IMR-90 (cell line): ENCODE data around the gene NXPH4. TPM values are rescaled to one million over a fixed set of nuclear protein-coding genes. Genes with fewer than 3 reads are reported as not detected.

Experiments used
- ATAC-seq: fragments of 200-7000 bp; cut with Tn5 transposase; 2 replicates; pipeline ENCODE4 v1.9.1; 2020; ENCODE audit warnings: low read depth, mild to moderate bottlenecking, moderate library complexity
- BruUV-seq: library from RNA; stranded (reverse); fragments of 400-500 nt; replicated peaks from 2 replicates; lab custom pipeline; 2021; lab: Mats Ljungman, UMichigan
- CTCF ChIA-PET: fragments of 300-600 bp; formaldehyde crosslinking; extraction: SDS; loops from one replicate; lab custom pipeline; 2021; ENCODE audit warnings: antibody characterized with exemption; lab: Yijun Ruan, JAX
- POLR2A ChIA-PET: fragments of 300-600 bp; sonication (Branson Sonifier 250); formaldehyde crosslinking; loops from one replicate; lab custom pipeline; 2022; ENCODE audit warnings: antibody characterized with exemption; ENCODE audit not compliant: unreplicated experiment; lab: Charles Lee
- DNase-seq: peaks from one replicate; pipeline ENCODE4 v3.0.0; 2013
- H2AFZ ChIP-seq: replicated peaks from 2 replicates; pipeline ENCODE3; 2013; ENCODE audit warnings: low read length, mild to moderate bottlenecking; ENCODE audit not compliant: poor library complexity
- H2AK5ac ChIP-seq: 2 replicates; pipeline ENCODE4 v1.6.1; 2013; ENCODE audit warnings: low read depth, low read length, inconsistent platforms
- H2AK9ac ChIP-seq: replicated peaks from 2 replicates; pipeline ENCODE3; 2013; ENCODE audit warnings: mild to moderate bottlenecking, low read depth, low read length, moderate library complexity; ENCODE audit not compliant: poor library complexity
- H2BK120ac ChIP-seq: 2 replicates; pipeline ENCODE4 v1.6.1; 2013; ENCODE audit warnings: low read depth, low read length, inconsistent platforms
- H2BK15ac ChIP-seq: 3 replicates; pipeline ENCODE4 v1.6.1; 2013; ENCODE audit warnings: low read depth, low read length, inconsistent platforms
- H2BK20ac ChIP-seq: 2 replicates; pipeline ENCODE4 v1.6.1; 2013; ENCODE audit warnings: low read depth, mild to moderate bottlenecking, inconsistent platforms, low read length, moderate library complexity
- H2BK5ac ChIP-seq: 2 replicates; pipeline ENCODE4 v1.6.1; 2013; ENCODE audit warnings: mild to moderate bottlenecking, low read depth, low read length, inconsistent platforms; ENCODE audit not compliant: poor library complexity, severe bottlenecking
- H3K14ac ChIP-seq: replicated peaks from 2 replicates; pipeline ENCODE4 v1.6.1; 2013; ENCODE audit warnings: low read depth, low read length, inconsistent platforms
- H3K18ac ChIP-seq: 2 replicates; pipeline ENCODE4 v1.6.1; 2013; ENCODE audit warnings: low read depth, low read length, control low read depth
- H3K23ac ChIP-seq: 2 replicates; pipeline ENCODE4 v1.6.1; 2013; ENCODE audit warnings: low read depth, low read length, inconsistent platforms
- H3K27ac ChIP-seq: 2 replicates; pipeline ENCODE4 v1.5.1; 2013; ENCODE audit warnings: mild to moderate bottlenecking, control low read depth, low read length; ENCODE audit not compliant: insufficient read depth
- H3K27me3 ChIP-seq: 2 replicates; pipeline ENCODE4 v1.6.1; 2013; ENCODE audit warnings: low read length; ENCODE audit not compliant: control insufficient read depth, insufficient read depth
- H3K36me3 ChIP-seq: 2 replicates; pipeline ENCODE4 v1.6.1; 2013; ENCODE audit warnings: low read length, mixed read lengths; ENCODE audit not compliant: control insufficient read depth, insufficient read depth
- H3K4ac ChIP-seq: 2 replicates; pipeline ENCODE4 v1.6.1; 2013; ENCODE audit warnings: low read depth, low read length, inconsistent platforms
- H3K4me1 ChIP-seq: 2 replicates; pipeline ENCODE4 v1.6.1; 2013; ENCODE audit warnings: low read length, mixed read lengths; ENCODE audit not compliant: control insufficient read depth, insufficient read depth
- H3K4me2 ChIP-seq: 2 replicates; pipeline ENCODE4 v1.6.1; 2013; ENCODE audit warnings: low read depth, mild to moderate bottlenecking, control low read depth, low read length, moderate library complexity
- H3K4me3 ChIP-seq: 2 replicates; pipeline ENCODE4 v1.5.1; 2013; ENCODE audit warnings: low read depth, mild to moderate bottlenecking, control low read depth, low read length, moderate library complexity; ENCODE audit not compliant: insufficient read depth
- H3K56ac ChIP-seq: 2 replicates; pipeline ENCODE4 v1.6.1; 2013; ENCODE audit warnings: low read length, inconsistent platforms; ENCODE audit not compliant: insufficient read depth; ENCODE audit errors: extremely low read depth
- H3K79me1 ChIP-seq, 2 experiments: 2 replicates each; pipeline ENCODE4 v1.6.1; 2013; ENCODE audit warnings: low read length in 2 of 2, inconsistent platforms in 1 of 2, low read depth in 1 of 2
- H3K9ac ChIP-seq: 2 replicates; pipeline ENCODE4 v1.6.1; 2013; ENCODE audit warnings: low read depth, low read length, control low read depth
- H3K9me1 ChIP-seq: 2 replicates; pipeline ENCODE4 v1.6.1; 2013; ENCODE audit warnings: low read length, inconsistent platforms; ENCODE audit not compliant: insufficient read depth
- H3K9me3 ChIP-seq: 2 replicates; pipeline ENCODE4 v1.6.1; 2013; ENCODE audit warnings: low read length; ENCODE audit not compliant: control insufficient read depth, insufficient read depth
- H4K20me1 ChIP-seq: 2 replicates; pipeline ENCODE4 v1.6.1; 2013; ENCODE audit warnings: low read length, inconsistent platforms; ENCODE audit not compliant: insufficient read depth
- H4K5ac ChIP-seq: 2 replicates; pipeline ENCODE4 v1.6.1; 2013; ENCODE audit warnings: mild to moderate bottlenecking, low read depth, low read length, control low read depth
- H4K8ac ChIP-seq, 2 experiments: 2 replicates each; pipeline ENCODE4 v1.6.1; 2013; ENCODE audit warnings: low read depth in 2 of 2, low read length in 2 of 2, control low read depth in 1 of 2, inconsistent platforms in 1 of 2
- H4K91ac ChIP-seq: 2 replicates; pipeline ENCODE4 v1.6.1; 2013; ENCODE audit warnings: low read depth, low read length, inconsistent platforms; ENCODE audit not compliant: insufficient read depth
- BHLHE40 ChIP-seq: fragments of 150-350 bp; IDR thresholded peaks from 2 replicates; pipeline ENCODE4 v1.6.1; 2016; ENCODE audit warnings: mild to moderate bottlenecking, low read depth, low read length
- CTCF ChIP-seq: conservative IDR thresholded peaks from 2 replicates; pipeline ENCODE4 v1.5.1; 2012; ENCODE audit warnings: mild to moderate bottlenecking, low read depth, low read length, improper control_type of control experiment
- MAFK ChIP-seq: IDR thresholded peaks from 2 replicates; pipeline ENCODE4 v1.6.1; 2012; ENCODE audit warnings: low read depth, low read length, improper control_type of control experiment
- MAZ ChIP-seq: IDR thresholded peaks from 2 replicates; pipeline ENCODE4 v1.6.1; 2012; ENCODE audit warnings: low read depth, mild to moderate bottlenecking, low read length, improper control_type of control experiment, moderate library complexity, borderline replicate concordance
- MXI1 ChIP-seq: IDR thresholded peaks from 2 replicates; pipeline ENCODE4 v1.6.1; 2012; ENCODE audit warnings: low read depth, mild to moderate bottlenecking, low read length, moderate library complexity, borderline replicate concordance
- POLR2A ChIP-seq: IDR thresholded peaks from 2 replicates; pipeline ENCODE4 v1.6.1; 2012; ENCODE audit warnings: mild to moderate bottlenecking, low read depth, low read length
- RAD21 ChIP-seq: IDR thresholded peaks from 2 replicates; pipeline ENCODE4 v1.6.1; 2012; ENCODE audit warnings: low read length, improper control_type of control experiment
- RFX5 ChIP-seq: IDR thresholded peaks from 2 replicates; pipeline ENCODE4 v1.8.0; 2012; ENCODE audit warnings: low read depth, mild to moderate bottlenecking, low read length, moderate library complexity
- SMC3 ChIP-seq: fragments of 150-350 bp; IDR thresholded peaks from 2 replicates; pipeline ENCODE4 v1.6.1; 2016; ENCODE audit warnings: low read depth, mild to moderate bottlenecking, antibody characterized with exemption, low read length, moderate library complexity
- WGBS, 2 experiments: methylation state at CpG; one replicate each; pipeline versions ENCODE4 v1.1.5 to v1.1.7; 2013; ENCODE audit warnings: missing lambda C conversion rate in 2 of 2; ENCODE audit not compliant: insufficient read length in 1 of 2; ENCODE audit errors: extremely low coverage in 2 of 2; 5-methylcytosine and 5-hydroxymethylcytosine counted together
- dilution Hi-C: fragments of 300-500 bp; cut with HindIII; formaldehyde crosslinking; loops from one replicate; pipeline ENCODE4 v1.14.3; 2018; ENCODE audit warnings: low sequenced_read_pairs; ENCODE audit not compliant: unreplicated experiment
- in situ Hi-C: fragments of 300-500 bp; cut with MboI; formaldehyde crosslinking; loops from 3 replicates; pipeline ENCODE4 v1.14.3; 2019; ENCODE audit warnings: low sequenced_read_pairs, inconsistent platforms, mixed read lengths
- intact Hi-C: fragments of 100-400 bp; cut with micrococcal nuclease; formaldehyde crosslinking; loops from 2 replicates; pipeline ENCODE4 v1.10.0; 2022
- polyA plus RNA-seq, 3 experiments: library from polyadenylated mRNA; depleted of rRNA; stranded (reverse); fragments of >200 nt; gene quantifications; 2 replicates each; pipeline ENCODE4 v1.2.3, GENCODE V29; 2012; ENCODE audit warnings: low replicate concordance in 1 of 3
- total RNA-seq: library from RNA; depleted of rRNA; stranded (reverse); fragments of >200 nt; gene quantifications from 2 replicates; pipeline ENCODE4 v1.2.3, GENCODE V29; 2012

The NXPH4 gene
- total and polyA plus RNA-seq, 2 of the 4 experiments (the other 2 are of a cell fraction) = 0.36 to 3.8 TPM

- no peak overlapping the region for H4K5ac ChIP-seq
- H2AK5ac ChIP-seq = 0 out of 2 replicates have a peak overlapping the region, but pooled peaks have one; percentile 49
- peaks cover 7% of the 10 kb centered on the region for H3K4me1 ChIP-seq
- H2AK9ac ChIP-seq = peak overlapping the region; percentile 73
- H2BK5ac ChIP-seq = no peak overlapping the region
- H2BK20ac ChIP-seq = no peak overlapping the region
- no TSS peak for BruUV-seq
- no peak overlapping the region for H3K4me2 ChIP-seq
- H3K14ac ChIP-seq = no peak overlapping the region
- intact Hi-C loops (loop anchor here (1.0 kb wide), 2 partner anchors 26 to 30 kb away; no protein-coding TSS in a partner anchor), dilution Hi-C loops (no loop called here), in situ Hi-C loops (no loop called here)
- no peak overlapping the region for H3K18ac ChIP-seq
- H3K56ac ChIP-seq = no peak overlapping the region
- no peaks in the 10 kb centered on the region for H3K9me1 ChIP-seq
- DNase-seq (peak; percentile 81), ATAC-seq (peak; percentile 72)
- WGBS, 2 experiments = 14% methylated on average over 2 of the region's 16 CpGs; no CpG with 5 or more reads in 1 of the 2 experiments
- no peak overlapping the region for H2BK120ac ChIP-seq
- H4K20me1 ChIP-seq = peaks cover 60% of the 10 kb centered on the region
- no peaks in the 10 kb centered on the region for H3K9me3 ChIP-seq
- CTCF ChIA-PET = interaction anchor here (0.6 to 3.5 kb wide), 4 partner anchors 17 to 205 kb away, joined by 3 to 25 read pairs (median 12); partner anchors contain the start of gene SHMT2
- H3K27ac ChIP-seq = no peak overlapping the region
- no peak overlapping the region for H4K8ac ChIP-seq
- H2AFZ ChIP-seq = peak overlapping the region; percentile 47
- H3K79me1 ChIP-seq = peaks cover 0 to 7% of the 10 kb centered on the region in 2 experiments; a peak in 1 of 4 replicates
- no peak overlapping the region for H4K91ac ChIP-seq
- H3K36me3 ChIP-seq = peaks cover 56% of the 10 kb centered on the region
- no peak overlapping the region for H3K23ac ChIP-seq
- H3K27me3 ChIP-seq = peaks cover 33% of the 10 kb centered on the region
- no peak overlapping the region for H2BK15ac ChIP-seq
- POLR2A ChIA-PET = interaction anchor here (0.5 to 0.7 kb wide), 3 partner anchors 22 to 66 kb away, joined by 5 to 12 read pairs (median 9); no protein-coding TSS in a partner anchor
- no peak overlapping the region for H3K9ac ChIP-seq
- H3K4me3 ChIP-seq = no peak overlapping the region
- peak; percentile 28; the same call in 1 of the 2 replicates for TF ChIP-seq BHLHE40
- TF ChIP-seq MAFK = no peak
- TF ChIP-seq SMC3 = peak; percentile 88
- peak; percentile 30; the same call in 1 of the 2 replicates for TF ChIP-seq POLR2A
- no peak for TF ChIP-seq RFX5
- peak; percentile 96 for TF ChIP-seq CTCF
- peak; percentile 79 for TF ChIP-seq MXI1
- TF ChIP-seq MAZ = peak; percentile 67; the same call in 1 of the 2 replicates
- peak; percentile 89 for TF ChIP-seq RAD21
- no peak overlapping the region for H3K4ac ChIP-seq
Observed at GRCh38 chr12:57213058-57213715, 3.4 kb upstream of the NXPH4 start.
